Thoracic aorta (tissue), 2 donors: ENCODE data around the gene PAX2. TPM values are rescaled to one million over a fixed set of nuclear protein-coding genes. Genes with fewer than 3 reads are reported as not detected.

ENCODE experiments used
- ATAC-seq: fragments of 150-250 bp; one replicate; pipeline ENCODE4 v1.8.0; 2017; ENCODE audit warnings: low read depth; ENCODE audit not compliant: insufficient number of reproducible peaks, low FRiP score
- DNase-seq: peaks from one replicate; pipeline ENCODE4 v3.0.0-alpha.2; 2020; ENCODE audit warnings: low spot score
- H3K27ac ChIP-seq, 2 donors: fragments of 200-600 bp; sonication (generic); 1 replicate in 1 of 2; 2 replicates in 1 of 2; pipeline ENCODE4 v1.5.1; 2016; ENCODE audit warnings: mild to moderate bottlenecking in 2 of 2, moderate library complexity in 2 of 2
- H3K27me3 ChIP-seq: fragments of 200-600 bp; sonication (generic); replicated peaks from 2 replicates; pipeline ENCODE4 v1.6.0; 2016; ENCODE audit warnings: mild to moderate bottlenecking; ENCODE audit not compliant: insufficient read depth
- H3K36me3 ChIP-seq: fragments of 200-600 bp; sonication (generic); one replicate; pipeline ENCODE4 v1.5.1; 2016
- H3K4me1 ChIP-seq, 2 donors: fragments of 200-600 bp; sonication (generic); 1 replicate in 1 of 2; 2 replicates in 1 of 2; pipeline versions ENCODE4 v1.5.1 to v1.6.0; 2016; ENCODE audit warnings: low read depth in 2 of 2, mild to moderate bottlenecking in 1 of 2; ENCODE audit not compliant: control insufficient read depth in 1 of 2
- H3K4me3 ChIP-seq: fragments of 200-600 bp; sonication (generic); 2 replicates; pipeline ENCODE4 v1.5.1; 2016; ENCODE audit warnings: mild to moderate bottlenecking
- H3K9me3 ChIP-seq: fragments of 200-600 bp; sonication (generic); 2 replicates; pipeline ENCODE4 v1.5.1; 2016
- total RNA-seq, 2 donors: library from RNA; depleted of rRNA; stranded (reverse); fragments of >200 nt; gene quantifications; one replicate each; pipeline versions ENCODE4 v1.1.0 to v1.2.3, GENCODE V29; 2016
- TF ChIP-seq, protein P1 (sequence below): fragments of 200-600 bp; sonication (generic); IDR thresholded peaks from one replicate; pipeline ENCODE4 v1.5.1; 2019; ENCODE audit warnings: antibody characterized with exemption

PAX2 gene
- total RNA-seq, 2 donors from 2014 or later: not detected

- no peak for DNase-seq
- no peaks in the 10 kb centered on the region for H3K27me3 ChIP-seq
- no peaks in the 10 kb centered on the region for H3K9me3 ChIP-seq
Observed at GRCh38 chr10:100814751-100815474, 69.5 kb downstream of the PAX2 start.

DNA sequence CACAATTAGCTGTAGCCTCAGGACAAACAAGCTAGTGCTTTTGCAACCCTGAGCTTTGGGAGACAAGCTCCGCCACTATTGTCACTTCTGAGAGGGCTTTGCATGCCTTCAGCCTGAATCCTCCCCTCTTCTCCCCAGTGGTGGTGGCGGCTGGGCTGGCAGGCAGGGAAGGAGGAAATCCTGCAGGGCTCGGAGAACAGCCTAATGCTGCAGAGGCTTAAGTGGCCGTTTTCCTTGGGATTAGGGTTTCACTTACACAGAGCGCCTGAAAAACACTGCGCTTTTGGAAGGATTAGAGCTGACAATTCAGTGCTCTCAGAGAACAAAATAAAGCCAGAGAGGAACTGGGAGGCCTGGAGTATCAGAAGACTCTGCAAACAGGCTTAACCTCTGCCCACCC, 71.3 kb downstream of the PAX2 start:
- DNase-seq: no peak

More at GRCh38 chr10:100814751-100815474, 69.5 kb downstream of the PAX2 start:
- Histone ChIP-seq H3K27ac (no peak overlapping the region), H3K4me1 (no peaks in the 10 kb centered on the region), H3K4me3 (no peak overlapping the region), H3K36me3 (no peaks in the 10 kb centered on the region)
- ATAC-seq: no peak
- TF ChIP-seq, protein P1, sequence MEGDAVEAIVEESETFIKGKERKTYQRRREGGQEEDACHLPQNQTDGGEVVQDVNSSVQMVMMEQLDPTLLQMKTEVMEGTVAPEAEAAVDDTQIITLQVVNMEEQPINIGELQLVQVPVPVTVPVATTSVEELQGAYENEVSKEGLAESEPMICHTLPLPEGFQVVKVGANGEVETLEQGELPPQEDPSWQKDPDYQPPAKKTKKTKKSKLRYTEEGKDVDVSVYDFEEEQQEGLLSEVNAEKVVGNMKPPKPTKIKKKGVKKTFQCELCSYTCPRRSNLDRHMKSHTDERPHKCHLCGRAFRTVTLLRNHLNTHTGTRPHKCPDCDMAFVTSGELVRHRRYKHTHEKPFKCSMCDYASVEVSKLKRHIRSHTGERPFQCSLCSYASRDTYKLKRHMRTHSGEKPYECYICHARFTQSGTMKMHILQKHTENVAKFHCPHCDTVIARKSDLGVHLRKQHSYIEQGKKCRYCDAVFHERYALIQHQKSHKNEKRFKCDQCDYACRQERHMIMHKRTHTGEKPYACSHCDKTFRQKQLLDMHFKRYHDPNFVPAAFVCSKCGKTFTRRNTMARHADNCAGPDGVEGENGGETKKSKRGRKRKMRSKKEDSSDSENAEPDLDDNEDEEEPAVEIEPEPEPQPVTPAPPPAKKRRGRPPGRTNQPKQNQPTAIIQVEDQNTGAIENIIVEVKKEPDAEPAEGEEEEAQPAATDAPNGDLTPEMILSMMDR: no peak

DNA sequence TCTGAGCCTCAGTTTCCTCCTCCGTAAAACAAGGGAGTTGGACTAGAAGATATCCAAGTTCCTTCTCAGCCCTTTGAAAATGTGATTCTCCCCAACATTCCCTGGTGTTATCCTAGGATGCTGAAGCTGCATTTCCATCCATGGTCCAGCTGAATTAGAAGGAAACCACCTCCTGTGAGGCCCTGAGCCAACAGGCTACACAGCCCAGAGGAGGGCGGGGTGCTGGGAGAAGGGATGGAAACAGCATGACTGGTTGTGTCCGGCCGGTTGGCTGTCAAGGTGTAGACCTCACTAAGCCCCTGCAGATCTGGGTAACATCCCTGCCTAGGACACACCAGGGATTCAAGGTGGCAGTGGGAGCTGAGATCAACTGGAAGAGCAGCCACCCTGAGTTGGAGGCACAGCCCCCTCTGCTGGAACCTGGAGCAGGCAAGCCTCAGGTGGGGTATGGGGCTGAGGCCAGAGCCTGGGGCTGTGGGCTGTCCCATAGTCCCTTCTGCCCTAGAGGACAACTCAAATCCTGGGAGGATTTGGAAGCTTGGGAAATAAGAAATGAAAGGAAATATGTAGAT, 72.0 kb downstream of the PAX2 start:
- H3K27ac ChIP-seq: no peak overlapping the region
- ATAC-seq: no peak
- H3K4me3 ChIP-seq: no peak overlapping the region
- no peaks in the 10 kb centered on the region for H3K4me1 ChIP-seq
- no peaks in the 10 kb centered on the region for H3K27me3 ChIP-seq
- no peaks in the 10 kb centered on the region for H3K9me3 ChIP-seq
- H3K36me3 ChIP-seq: no peaks in the 10 kb centered on the region
- DNase-seq: no peak
- TF ChIP-seq, protein P1: no peak

More for the DNA sequence above, 71.3 kb downstream of the PAX2 start:
- no peak for ATAC-seq
- Histone ChIP-seq H3K9me3 (no peaks in the 10 kb centered on the region), H3K4me3 (no peak overlapping the region), H3K4me1 (no peaks in the 10 kb centered on the region), H3K27ac (no peak overlapping the region), H3K27me3 (no peaks in the 10 kb centered on the region), H3K36me3 (no peaks in the 10 kb centered on the region)
- TF ChIP-seq, protein P1: no peak

- no peak for DNase-seq
- H3K27me3 ChIP-seq: no peaks in the 10 kb centered on the region
- no peak overlapping the region for H3K4me3 ChIP-seq
- H3K4me1 ChIP-seq: no peaks in the 10 kb centered on the region
- no peak overlapping the region for H3K27ac ChIP-seq
- ATAC-seq: no peak
- no peaks in the 10 kb centered on the region for H3K9me3 ChIP-seq
- no peaks in the 10 kb centered on the region for H3K36me3 ChIP-seq
- TF ChIP-seq, protein P1: no peak
Observed at GRCh38 chr10:100819424-100819823, 74.0 kb downstream of the PAX2 start.

DNA sequence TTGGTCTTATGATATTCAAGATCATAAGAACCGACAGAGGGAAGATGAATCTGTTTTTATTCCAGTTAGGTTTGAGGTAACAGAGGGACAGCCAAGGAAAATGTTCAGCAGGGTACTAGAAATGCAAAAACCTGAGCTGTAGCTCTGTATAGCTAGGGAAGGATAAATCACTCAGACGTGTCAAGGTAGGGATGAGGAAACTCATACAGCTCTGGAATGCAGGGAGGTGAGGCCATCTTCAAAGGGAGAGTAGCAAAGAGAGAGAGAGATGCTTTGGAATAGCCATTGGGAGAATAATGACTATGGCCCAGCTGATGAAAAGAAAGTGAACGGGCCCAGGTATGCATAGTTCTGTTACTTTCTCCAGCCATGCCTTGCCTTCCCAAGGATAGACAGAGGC, 77.8 kb downstream of the PAX2 start:
- H3K9me3 ChIP-seq: no peaks in the 10 kb centered on the region
- H3K36me3 ChIP-seq: no peaks in the 10 kb centered on the region
- H3K4me3 ChIP-seq: no peak overlapping the region
- TF ChIP-seq, protein P1: no peak
- ATAC-seq (no peak), DNase-seq (no peak)
- H3K27ac ChIP-seq: no peak overlapping the region
- H3K27me3 ChIP-seq: peaks cover 18% of the 10 kb centered on the region
- peaks cover 18 to 19% of the 10 kb centered on the region in 2 donors for H3K4me1 ChIP-seq
